NOMO-1 treated with DMSO at 0.1 percent for 48 hours (cell line): ENCODE measurements around the gene ZNF19.
A peak's percentile ranks its signal among the peaks of the same experiment; 100 is the strongest.

Experiments used
- DNase-seq: peaks from one replicate; lab custom pipeline; 2025; ENCODE audit not compliant: unreplicated experiment; lab: John Stamatoyannopoulos, UW

Gene ZNF19

GRCh38 chr16:71491054-71491453, 1.9 kb upstream of the ZNF19 start:
- no peak for DNase-seq

- DNase-seq = no peak
These were observed 1.2 kb upstream of the ZNF19 start for GRCh38 chr16:71490361-71490760.

GRCh38 chr16:71484006-71484893, 4.9 kb downstream of the ZNF19 start:
- peak; percentile 81 for DNase-seq

GRCh38 chr16:71482569-71482968, 6.6 kb downstream of the ZNF19 start:
- DNase-seq = no peak

GRCh38 chr16:71480956-71481355, 8.2 kb downstream of the ZNF19 start:
- DNase-seq = no peak

GRCh38 chr16:71479420-71479819, 9.7 kb downstream of the ZNF19 start:
- no peak for DNase-seq

GRCh38 chr16:71476457-71477124, 12.5 kb downstream of the ZNF19 start:
- DNase-seq = no peak

- no peak for DNase-seq
These were observed 14.3 kb downstream of the ZNF19 start for GRCh38 chr16:71474864-71475263.

- DNase-seq = no peak
These were observed 15.2 kb downstream of the ZNF19 start for GRCh38 chr16:71473891-71474290.

GRCh38 chr16:71472931-71473330, 16.2 kb downstream of the ZNF19 start:
- DNase-seq = no peak

GRCh38 chr16:71472051-71472450, 17.1 kb downstream of the ZNF19 start:
- no peak for DNase-seq

- DNase-seq = peak; percentile 34
These were observed 21.3 kb downstream of the ZNF19 start for GRCh38 chr16:71467810-71468209.

GRCh38 chr16:71464231-71464630, 24.9 kb downstream of the ZNF19 start:
- DNase-seq = no peak

GRCh38 chr16:71461686-71462648, 27.2 kb downstream of the ZNF19 start, which contains the start of gene ZNF23:
Gene ZNF23, minus strand, starts transcription at chr16:71462247. Its CDS starts 5,451 bp downstream, at chr16:71456796.
- DNase-seq = peak; percentile 63

- DNase-seq = no peak
These were observed 28.2 kb downstream of the ZNF19 start for GRCh38 chr16:71460941-71461340.

- DNase-seq = no peak
These were observed 28.9 kb downstream of the ZNF19 start for GRCh38 chr16:71460236-71460635.

- no peak for DNase-seq
These were observed 29.6 kb downstream of the ZNF19 start for GRCh38 chr16:71459510-71459909.

GRCh38 chr16:71456801-71457200, 32.3 kb downstream of the ZNF19 start:
- no peak for DNase-seq

- DNase-seq = no peak
These were observed 36.1 kb downstream of the ZNF19 start for GRCh38 chr16:71453036-71453435.

- no peak for DNase-seq
These were observed 40.1 kb downstream of the ZNF19 start for GRCh38 chr16:71449020-71449419.

- DNase-seq = no peak
These were observed 40.8 kb downstream of the ZNF19 start for GRCh38 chr16:71448274-71448866.
